Fibroblast of mammary gland (primary cell): ENCODE results near the gene KANK4.
A peak's percentile ranks its signal among the peaks of the same experiment; 100 is the strongest.

ENCODE experiments used
- DNase-seq: peaks from one replicate; pipeline ENCODE4 v3.0.0-alpha.2; 2010; ENCODE audit warnings: low read depth
- H3K4me3 ChIP-seq: 2 replicates; pipeline ENCODE4 v1.5.1; 2011; ENCODE audit warnings: low read depth, mild to moderate bottlenecking, low read length, moderate library complexity; ENCODE audit not compliant: control insufficient read depth
- CTCF ChIP-seq: conservative IDR thresholded peaks from 2 replicates; pipeline ENCODE4 v1.5.1; 2011; ENCODE audit warnings: low read depth, low read length, inconsistent platforms; ENCODE audit not compliant: control insufficient read depth, insufficient read depth

Gene KANK4

DNA sequence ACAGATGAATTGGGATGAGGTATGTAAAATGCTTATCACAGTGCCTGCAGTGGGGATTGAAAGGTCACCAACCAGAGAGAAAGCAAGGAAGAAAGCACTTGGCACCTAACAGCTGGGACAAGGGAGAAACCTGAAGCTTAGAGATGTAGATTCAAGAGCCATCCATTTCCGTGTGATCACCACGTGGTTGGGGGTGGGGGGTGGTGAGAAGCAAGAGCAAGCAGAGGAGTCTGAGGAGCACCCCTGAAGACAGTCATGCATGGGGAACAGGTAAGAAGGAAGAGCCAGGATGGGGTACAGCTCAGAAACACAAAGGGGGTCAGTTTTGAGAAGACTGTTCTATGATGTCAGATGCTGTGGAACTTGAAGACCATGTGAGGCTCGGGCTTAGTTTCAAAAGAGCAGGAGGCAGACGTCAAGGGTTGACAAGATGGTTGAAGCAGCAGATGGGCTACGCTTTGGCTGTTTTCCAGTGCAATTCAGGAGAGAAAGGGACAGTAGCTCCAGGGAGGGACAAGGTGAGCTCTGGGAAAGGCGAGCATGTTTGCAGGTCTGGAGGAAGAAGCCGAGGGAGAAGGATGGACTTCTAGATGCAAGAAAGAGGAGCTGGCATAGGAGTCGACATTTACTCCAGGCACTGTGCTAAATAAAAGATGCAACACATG lies 17.4 kb downstream of the KANK4 start:
- no peak overlapping the region for H3K4me3 ChIP-seq
- DNase-seq, result no peak
- no peak for TF ChIP-seq CTCF

DNA sequence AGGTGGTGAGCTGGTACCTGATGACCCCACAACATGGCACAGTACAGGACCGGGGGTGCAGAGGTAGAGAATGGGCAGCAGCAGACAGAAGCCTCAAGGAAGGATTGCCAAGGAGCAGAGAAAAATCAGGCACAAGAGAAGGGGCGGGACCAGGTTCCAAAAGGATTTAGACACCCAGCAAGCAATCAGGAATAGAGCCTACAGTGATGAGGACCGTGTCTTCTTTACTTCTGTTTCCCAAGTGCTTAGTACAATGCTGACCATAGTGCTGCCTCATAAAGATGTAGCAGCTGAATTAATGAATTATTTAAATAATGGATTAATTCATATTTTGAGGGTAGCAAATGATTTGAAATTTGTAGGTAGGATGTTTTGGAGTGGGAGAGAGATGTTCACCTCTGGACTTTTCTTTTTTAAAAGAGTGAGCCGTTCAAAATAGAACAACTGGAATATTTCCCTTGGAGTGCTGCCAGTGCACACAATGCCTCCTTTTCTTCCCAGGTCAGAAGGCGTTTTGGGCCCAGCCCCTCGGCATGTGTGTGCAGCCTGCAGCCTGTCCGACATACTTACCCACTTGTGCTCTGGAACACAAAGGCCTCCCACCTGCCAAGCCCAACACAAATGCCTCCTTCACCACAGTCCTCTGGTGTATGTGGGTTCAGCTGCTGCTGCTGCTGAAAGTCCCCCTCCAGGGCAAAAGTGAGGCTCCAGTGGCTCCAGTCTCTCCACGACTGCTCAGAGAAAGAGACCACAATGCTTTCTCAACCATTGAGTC lies 19.6 kb downstream of the KANK4 start:
- H3K4me3 ChIP-seq, result no peak overlapping the region
- no peak for DNase-seq
- TF ChIP-seq CTCF, result no peak

- no peak overlapping the region for H3K4me3 ChIP-seq
- DNase-seq, result peak; percentile 85
- TF ChIP-seq CTCF, result no peak
Measured at GRCh38 chr1:62295921-62296491, 23.2 kb downstream of the KANK4 start.

DNA sequence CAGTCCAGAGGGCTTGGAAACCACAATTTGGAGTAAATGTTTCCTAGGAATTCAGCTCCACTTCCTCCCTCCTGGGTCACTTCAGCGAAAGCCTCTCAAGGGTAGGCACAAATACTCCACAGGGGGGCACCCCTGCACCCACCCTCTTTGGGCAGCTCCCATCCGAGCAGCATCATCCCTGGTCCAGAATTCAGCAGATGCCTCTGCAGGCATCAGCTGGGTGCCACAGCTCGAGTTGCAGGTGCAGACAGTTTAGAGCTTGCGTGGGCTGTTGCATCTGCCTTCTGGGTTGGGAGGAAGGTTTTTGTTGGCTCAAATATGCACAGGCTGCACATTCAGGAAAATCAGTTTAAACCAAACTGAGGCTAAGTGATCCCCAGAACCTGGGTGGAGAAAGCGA lies 25.0 kb downstream of the KANK4 start:
- peak; percentile 23 for TF ChIP-seq CTCF
- peak; percentile 5 for DNase-seq

GRCh38 chr1:62288662-62289061 lies 30.6 kb downstream of the KANK4 start:
- TF ChIP-seq CTCF, result no peak
- DNase-seq, result no peak
- H3K4me3 ChIP-seq, result no peak overlapping the region

More for the DNA sequence above, 25.0 kb downstream of the KANK4 start:
- no peak overlapping the region for H3K4me3 ChIP-seq

DNA sequence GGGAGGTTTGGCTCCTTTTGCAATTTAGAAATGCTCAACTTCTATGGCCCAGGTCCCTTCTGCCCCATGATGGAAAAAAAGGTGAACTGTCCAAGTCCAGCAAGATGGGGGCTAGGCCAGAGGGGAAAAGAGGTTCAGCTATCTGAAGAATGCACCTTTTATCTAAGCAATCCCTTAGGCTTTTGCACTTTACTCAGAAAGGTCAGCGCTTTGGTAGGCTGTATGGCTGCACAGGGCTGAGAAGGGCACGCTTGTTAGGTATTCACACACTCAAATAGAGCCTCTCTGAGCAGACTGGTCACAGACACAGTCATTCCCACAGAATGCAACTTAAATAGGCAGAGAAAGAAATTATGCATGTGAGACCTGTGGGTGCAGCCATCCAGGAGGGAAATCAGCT lies 31.0 kb downstream of the KANK4 start:
- no peak for TF ChIP-seq CTCF
- no peak for DNase-seq
- H3K4me3 ChIP-seq, result no peak overlapping the region
